Measurements from ENCODE around the gene PBLD. TPM values are rescaled to one million over a fixed set of nuclear protein-coding genes. Genes with fewer than 3 reads are reported as not detected.
"Not testable (repeated sequence)": the region's sequence is repeated elsewhere in the genome, so short reads cannot be mapped to it uniquely, and the experiment has no call there.

The PBLD gene
- polyA plus RNA-seq, 6 donors from 2014 or later: 0.77 to 2.0 (median 1.00) TPM; not detected in 1

GRCh38 chr10:68318331-68319059 is 14.2 kb downstream of the PBLD start:
- Mint-ChIP-seq H3K4me1 (peaks cover 0 to 5% (median 4%) of the 10 kb centered on the region in 3 donors), H3K4me3 (no peak overlapping the region), H3K36me3 (peaks cover 10 to 13% of the 10 kb centered on the region in 2 donors), H3K9me3 (peaks cover 4 to 28% (median 19%) of the 10 kb centered on the region in 7 donors), H3K27ac (no peak overlapping the region), H3K27me3 (no peaks in the 10 kb centered on the region)
- DNase-seq: no peak
- ATAC-seq (ENCODE audit: low read depth in 2 of 2): no peak

GRCh38 chr10:68315582-68315981 is 17.1 kb downstream of the PBLD start:
- Mint-ChIP-seq H3K27ac (no peak overlapping the region), H3K36me3 (peaks cover 10 to 13% of the 10 kb centered on the region in 2 donors)

GRCh38 chr10:68314930-68315329 is 17.8 kb downstream of the PBLD start:
- H3K9me3 Mint-ChIP-seq: peaks cover 4 to 28% (median 19%) of the 10 kb centered on the region in 7 donors
- not testable (repeated sequence) for H3K27me3 Mint-ChIP-seq; DNase-seq; H3K4me3 Mint-ChIP-seq; H3K27ac Mint-ChIP-seq; H3K4me1 Mint-ChIP-seq; ATAC-seq (ENCODE audit: low read depth in 2 of 2)
- peaks cover 10 to 13% of the 10 kb centered on the region in 2 donors for H3K36me3 Mint-ChIP-seq

More at GRCh38 chr10:68315582-68315981, 17.1 kb downstream of the PBLD start:
- ATAC-seq (ENCODE audit: low read depth in 2 of 2) (no peak), DNase-seq (no peak)
- Mint-ChIP-seq H3K4me1 (peaks cover 0 to 5% (median 4%) of the 10 kb centered on the region in 3 donors), H3K9me3 (peaks cover 4 to 28% (median 19%) of the 10 kb centered on the region in 7 donors), H3K4me3 (no peak overlapping the region), H3K27me3 (no peaks in the 10 kb centered on the region)

- ATAC-seq (ENCODE audit: low read depth in 2 of 2) (no peak), DNase-seq (no peak)
- peaks cover 0 to 2% of the 10 kb centered on the region in 2 donors for H3K36me3 Mint-ChIP-seq
- no peak overlapping the region for H3K4me3 Mint-ChIP-seq
- no peaks in the 10 kb centered on the region for H3K4me1 Mint-ChIP-seq
- no peaks in the 10 kb centered on the region for H3K27me3 Mint-ChIP-seq
- H3K9me3 Mint-ChIP-seq: peaks cover 0 to 4% (median 0%) of the 10 kb centered on the region in 7 donors
- no peak overlapping the region for H3K27ac Mint-ChIP-seq
Observed at GRCh38 chr10:68310531-68310930, 22.2 kb downstream of the PBLD start.

- peaks cover 14 to 17% (median 15%) of the 10 kb centered on the region in 3 donors for H3K4me1 Mint-ChIP-seq
- no peaks in the 10 kb centered on the region for H3K27me3 Mint-ChIP-seq
- no peak for DNase-seq
- no peak for ATAC-seq (ENCODE audit: low read depth in 2 of 2)
- no peaks in the 10 kb centered on the region for H3K36me3 Mint-ChIP-seq
- H3K9me3 Mint-ChIP-seq: no peaks in the 10 kb centered on the region
- H3K27ac Mint-ChIP-seq: peak overlapping the region in 1 of 6 donors; percentile 32
- H3K4me3 Mint-ChIP-seq: no peak overlapping the region
Observed at GRCh38 chr10:68305854-68306253, 26.9 kb downstream of the PBLD start.

- peak overlapping the region in 1 of 8 donors; percentile 21 for H3K4me3 Mint-ChIP-seq
- H3K9me3 Mint-ChIP-seq: no peaks in the 10 kb centered on the region
- ATAC-seq (ENCODE audit: low read depth in 2 of 2): no peak
- H3K27me3 Mint-ChIP-seq: no peaks in the 10 kb centered on the region
- DNase-seq: no peak
- no peak overlapping the region for H3K27ac Mint-ChIP-seq
- no peaks in the 10 kb centered on the region for H3K36me3 Mint-ChIP-seq
- H3K4me1 Mint-ChIP-seq: peaks cover 25 to 33% (median 27%) of the 10 kb centered on the region in 3 donors
Observed at GRCh38 chr10:68303849-68304412, 28.8 kb downstream of the PBLD start.

GRCh38 chr10:68302871-68303270 is 29.9 kb downstream of the PBLD start:
- H3K27ac Mint-ChIP-seq: no peak overlapping the region
- no peak for ATAC-seq (ENCODE audit: low read depth in 2 of 2)
- no peaks in the 10 kb centered on the region for H3K27me3 Mint-ChIP-seq
- no peaks in the 10 kb centered on the region for H3K9me3 Mint-ChIP-seq
- no peak overlapping the region for H3K4me3 Mint-ChIP-seq
- DNase-seq: no peak
- no peaks in the 10 kb centered on the region for H3K36me3 Mint-ChIP-seq
- H3K4me1 Mint-ChIP-seq: peaks cover 25 to 33% (median 27%) of the 10 kb centered on the region in 3 donors

- ATAC-seq (ENCODE audit: low read depth in 2 of 2) (no peak), DNase-seq (no peak)
- Mint-ChIP-seq H3K27me3 (no peaks in the 10 kb centered on the region), H3K4me1 (peaks cover 25 to 33% (median 27%) of the 10 kb centered on the region in 3 donors), H3K36me3 (no peaks in the 10 kb centered on the region), H3K27ac (peak overlapping the region in 1 of 6 donors; percentile 47), H3K9me3 (no peaks in the 10 kb centered on the region), H3K4me3 (peak overlapping the region in 1 of 8 donors; percentile 53)
Observed at GRCh38 chr10:68302503-68302823, 30.3 kb downstream of the PBLD start.

GRCh38 chr10:68301790-68302502 is 30.8 kb downstream of the PBLD start:
- H3K36me3 Mint-ChIP-seq: no peaks in the 10 kb centered on the region
- no peaks in the 10 kb centered on the region for H3K27me3 Mint-ChIP-seq
- DNase-seq (peak; percentile 33), ATAC-seq (ENCODE audit: low read depth in 2 of 2) (peak; percentile 44 to 52)
- H3K4me1 Mint-ChIP-seq: peaks cover 25 to 33% (median 27%) of the 10 kb centered on the region in 3 donors
- peak overlapping the region in 2 of 6 donors; percentile 36 to 47 for H3K27ac Mint-ChIP-seq
- peak overlapping the region in 7 of 8 donors; percentile 10 to 88 (median 60) for H3K4me3 Mint-ChIP-seq
- no peaks in the 10 kb centered on the region for H3K9me3 Mint-ChIP-seq

GRCh38 chr10:68301301-68301700 is 31.4 kb downstream of the PBLD start:
- Mint-ChIP-seq H3K27me3 (no peaks in the 10 kb centered on the region), H3K36me3 (no peaks in the 10 kb centered on the region), H3K4me1 (peaks cover 25 to 38% (median 27%) of the 10 kb centered on the region in 3 donors), H3K9me3 (no peaks in the 10 kb centered on the region), H3K4me3 (peak overlapping the region in 7 of 8 donors; percentile 35 to 88 (median 60)), H3K27ac (peak overlapping the region in 4 of 6 donors; percentile 30 to 93 (median 76))
- ATAC-seq (ENCODE audit: low read depth in 2 of 2): no peak
- DNase-seq: no peak

- Mint-ChIP-seq H3K36me3 (no peaks in the 10 kb centered on the region), H3K9me3 (no peaks in the 10 kb centered on the region), H3K4me1 (peaks cover 23 to 35% (median 24%) of the 10 kb centered on the region in 3 donors), H3K27ac (peak overlapping the region in 2 of 6 donors; percentile 23 to 24), H3K4me3 (peak overlapping the region in 2 of 8 donors; percentile 22 to 63), H3K27me3 (no peaks in the 10 kb centered on the region)
- ATAC-seq (ENCODE audit: low read depth in 2 of 2) (no peak), DNase-seq (no peak)
Observed at GRCh38 chr10:68296843-68297663, 35.7 kb downstream of the PBLD start.

GRCh38 chr10:68290736-68291135 is 42.0 kb downstream of the PBLD start:
- H3K36me3 Mint-ChIP-seq: no peaks in the 10 kb centered on the region
- ATAC-seq (ENCODE audit: low read depth in 2 of 2) (no peak), DNase-seq (no peak)
- no peak overlapping the region for H3K27ac Mint-ChIP-seq
- no peak overlapping the region for H3K4me3 Mint-ChIP-seq
- H3K4me1 Mint-ChIP-seq: no peaks in the 10 kb centered on the region
- no peaks in the 10 kb centered on the region for H3K9me3 Mint-ChIP-seq
- no peaks in the 10 kb centered on the region for H3K27me3 Mint-ChIP-seq

GRCh38 chr10:68288717-68289116 is 44.0 kb downstream of the PBLD start:
- H3K27ac Mint-ChIP-seq: peak overlapping the region in 2 of 6 donors; percentile 30 to 44
- H3K4me1 Mint-ChIP-seq: no peaks in the 10 kb centered on the region
- no peak overlapping the region for H3K4me3 Mint-ChIP-seq
- no peak for ATAC-seq (ENCODE audit: low read depth in 2 of 2)
- no peaks in the 10 kb centered on the region for H3K9me3 Mint-ChIP-seq
- no peaks in the 10 kb centered on the region for H3K36me3 Mint-ChIP-seq
- H3K27me3 Mint-ChIP-seq: no peaks in the 10 kb centered on the region
- no peak for DNase-seq
